Measurements from ENCODE around the gene ITIH5.

ITIH5 gene

DNA sequence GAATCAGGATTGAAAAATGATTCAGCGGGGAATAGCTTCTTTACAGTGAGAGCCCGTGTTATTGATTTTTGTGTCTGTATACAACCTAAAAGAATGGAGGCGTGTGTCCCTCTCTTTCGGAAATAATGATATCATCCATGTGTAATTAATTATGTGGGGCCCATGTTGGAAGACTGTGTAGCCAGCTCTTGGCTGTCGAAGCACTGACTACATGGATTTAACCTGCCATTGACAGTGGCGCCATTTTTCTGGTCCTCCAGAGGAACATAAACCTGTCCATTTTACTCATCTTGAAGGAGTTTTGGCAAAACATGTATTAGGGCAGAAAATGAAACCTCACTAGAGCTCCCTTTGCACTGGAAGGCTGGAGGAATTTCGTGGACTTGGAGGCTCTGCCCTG is 119.6 kb downstream of the ITIH5 start:
- no peak for DNase-seq (ENCODE audit: low read depth)

DNA sequence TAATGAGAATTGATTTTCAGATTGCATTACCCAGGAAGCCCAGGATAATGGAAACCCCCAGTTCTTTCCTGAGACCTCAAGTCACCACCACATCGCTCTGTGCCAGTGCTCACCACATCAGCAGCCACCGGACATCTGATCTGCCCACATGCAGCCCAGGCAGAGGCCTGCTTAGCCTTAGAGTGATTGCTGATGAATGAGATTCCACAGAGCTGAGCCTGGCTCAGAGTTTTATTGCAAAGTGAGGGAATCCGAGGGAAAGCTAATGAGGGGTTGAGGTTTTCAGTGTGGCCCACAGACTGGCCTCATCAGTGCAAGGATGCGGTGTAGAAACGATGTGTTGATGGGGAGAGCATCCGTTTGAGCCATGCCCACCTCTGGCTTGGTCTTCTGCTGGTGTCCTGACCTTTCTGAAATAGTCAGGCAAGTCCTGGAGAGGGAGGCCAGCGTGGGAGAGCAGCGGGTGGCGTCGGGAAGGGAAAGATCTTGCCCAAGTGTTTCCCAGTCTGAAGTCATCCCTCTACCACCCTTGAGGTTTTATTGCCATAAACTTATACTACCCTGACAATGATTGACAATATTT is 120.3 kb downstream of the ITIH5 start:
- DNase-seq (ENCODE audit: low read depth) = no peak

DNA sequence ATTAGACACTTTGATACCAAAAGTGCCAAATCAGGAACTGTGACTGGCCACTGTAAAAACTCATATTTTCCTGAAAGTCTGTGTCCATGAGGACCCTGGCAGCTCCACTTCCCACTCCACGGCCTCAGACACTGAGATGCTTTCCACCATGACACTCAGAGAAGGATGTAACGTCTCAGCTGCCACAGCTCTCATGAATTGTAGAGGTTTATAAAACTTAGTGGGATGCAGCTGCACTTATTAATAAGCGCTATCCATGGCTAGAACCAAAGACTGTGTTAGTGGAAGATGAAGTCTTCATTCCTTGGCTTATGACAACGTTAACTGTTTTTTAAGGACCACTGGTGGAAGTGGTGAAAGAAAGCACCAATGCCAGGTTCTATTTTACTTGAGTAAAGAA is 121.0 kb downstream of the ITIH5 start:
- DNase-seq (ENCODE audit: low read depth) = no peak

DNA sequence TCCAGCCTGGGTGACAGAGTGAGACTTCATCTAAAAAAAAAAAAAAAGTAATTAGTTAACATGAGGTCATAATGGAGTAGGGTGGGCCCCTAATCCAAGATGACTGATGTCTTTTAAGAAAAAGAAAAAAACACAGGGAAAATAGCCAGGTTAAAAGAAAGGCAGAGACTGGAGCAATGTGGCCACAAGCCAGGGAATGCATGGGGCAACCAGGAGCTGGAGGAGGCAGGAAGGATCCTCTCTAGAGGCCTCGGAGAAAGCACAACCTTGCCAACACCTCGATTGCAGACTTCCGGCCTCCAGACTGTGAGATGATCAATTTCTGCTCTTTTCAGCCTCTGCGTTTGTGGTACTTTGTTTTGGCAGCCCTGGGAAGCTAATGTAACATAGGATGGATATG is 121.5 kb downstream of the ITIH5 start:
- DNase-seq (ENCODE audit: low read depth) = no peak

DNA sequence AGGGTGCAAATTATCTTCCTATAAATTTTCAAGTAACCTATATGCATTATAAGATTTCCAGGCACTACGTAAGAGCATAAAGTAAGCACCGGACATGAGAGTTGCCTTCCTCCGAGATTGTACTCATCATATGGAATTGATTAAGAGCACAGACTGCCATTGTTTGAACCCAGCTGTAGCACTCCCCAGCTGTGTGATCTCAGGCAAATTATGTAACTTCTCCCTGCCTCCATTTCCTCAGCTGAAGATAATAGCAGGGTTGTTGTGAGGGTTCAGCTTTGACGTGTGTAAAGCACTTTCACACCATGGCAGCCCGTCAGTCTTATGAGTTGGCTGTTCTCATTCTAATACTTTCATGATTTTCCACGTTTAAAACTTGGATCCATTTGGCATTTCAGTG is 122.6 kb downstream of the ITIH5 start:
- DNase-seq (ENCODE audit: low read depth) = no peak

DNA sequence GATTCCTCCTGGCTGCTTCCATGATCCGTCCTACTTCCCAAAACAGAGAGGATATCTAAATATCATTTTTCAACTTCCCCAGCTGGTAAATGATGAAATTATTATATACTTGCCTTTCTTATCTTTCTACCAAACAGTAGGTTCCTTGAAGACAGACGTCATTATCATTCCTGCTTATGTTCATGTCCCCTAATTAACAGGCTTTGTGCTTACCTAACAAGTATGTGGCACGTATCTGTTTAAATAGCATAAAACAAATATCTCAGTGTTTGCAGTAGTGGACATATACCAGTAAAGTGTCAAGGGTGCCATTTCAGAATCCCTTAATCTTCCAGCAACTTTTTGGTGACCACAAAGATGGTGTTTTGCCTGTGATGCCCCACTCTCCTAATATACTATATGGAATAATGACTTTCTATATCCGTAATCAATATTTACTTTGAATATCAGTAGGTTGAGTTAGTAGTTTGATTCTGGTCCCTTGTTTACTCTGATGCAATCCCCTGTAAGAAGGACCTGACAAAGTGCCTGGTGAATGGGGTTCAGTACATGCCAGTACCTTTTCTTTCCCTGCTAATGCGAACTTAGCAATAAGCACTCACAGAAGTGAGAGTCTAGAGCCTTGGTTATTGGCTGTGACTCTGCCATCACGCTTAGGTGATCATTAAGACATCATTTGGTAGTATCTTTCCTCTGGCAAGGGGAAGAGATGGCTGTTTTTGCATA is 124.4 kb downstream of the ITIH5 start:
- DNase-seq (ENCODE audit: low read depth) = no peak

DNA sequence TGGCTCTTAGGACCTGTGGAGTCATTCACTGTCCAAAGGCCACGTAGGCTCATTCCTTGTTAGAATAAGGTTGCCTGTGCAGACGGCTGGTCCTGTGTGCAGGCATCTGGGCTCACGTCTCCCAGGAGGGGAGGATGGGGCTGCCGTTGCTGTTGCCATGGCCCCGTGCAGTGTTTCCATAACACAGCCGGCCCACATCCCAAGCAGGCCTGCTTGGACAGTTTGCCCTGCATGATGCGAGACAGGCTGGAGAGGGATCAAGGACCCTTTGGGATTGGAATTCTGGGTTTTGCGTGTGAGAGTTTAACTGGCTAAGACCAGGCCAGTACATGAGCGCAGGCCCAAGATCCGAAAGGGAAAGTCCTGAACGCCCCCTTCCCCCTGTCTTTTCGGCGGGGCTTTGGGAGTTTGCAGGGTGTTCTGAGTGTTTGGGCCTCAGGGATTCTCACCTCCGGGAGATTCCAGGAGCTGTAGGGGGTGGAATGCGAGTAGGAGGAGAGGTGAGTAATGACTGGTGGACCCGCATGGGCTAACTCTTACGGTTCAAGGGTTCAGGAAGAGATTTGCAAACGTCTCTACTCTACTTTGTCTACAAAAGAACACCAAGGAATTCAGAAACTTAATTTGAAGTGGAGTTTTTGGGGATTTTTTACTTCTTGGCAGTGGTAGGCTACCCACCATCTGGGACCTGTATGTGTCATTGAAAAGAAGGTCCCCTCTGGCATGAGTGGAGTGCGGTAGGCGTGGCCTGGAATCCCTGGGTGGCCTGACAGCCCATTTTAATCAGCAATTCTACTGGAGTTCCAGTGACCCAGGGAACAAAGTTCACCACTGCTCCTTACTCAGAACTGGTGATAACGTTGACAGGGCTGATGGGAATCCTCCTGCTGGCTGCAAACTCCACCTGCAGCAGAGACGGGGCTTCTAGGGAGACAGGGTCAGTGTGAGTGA is 125.4 kb downstream of the ITIH5 start:
- DNase-seq (ENCODE audit: low read depth) = no peak

DNA sequence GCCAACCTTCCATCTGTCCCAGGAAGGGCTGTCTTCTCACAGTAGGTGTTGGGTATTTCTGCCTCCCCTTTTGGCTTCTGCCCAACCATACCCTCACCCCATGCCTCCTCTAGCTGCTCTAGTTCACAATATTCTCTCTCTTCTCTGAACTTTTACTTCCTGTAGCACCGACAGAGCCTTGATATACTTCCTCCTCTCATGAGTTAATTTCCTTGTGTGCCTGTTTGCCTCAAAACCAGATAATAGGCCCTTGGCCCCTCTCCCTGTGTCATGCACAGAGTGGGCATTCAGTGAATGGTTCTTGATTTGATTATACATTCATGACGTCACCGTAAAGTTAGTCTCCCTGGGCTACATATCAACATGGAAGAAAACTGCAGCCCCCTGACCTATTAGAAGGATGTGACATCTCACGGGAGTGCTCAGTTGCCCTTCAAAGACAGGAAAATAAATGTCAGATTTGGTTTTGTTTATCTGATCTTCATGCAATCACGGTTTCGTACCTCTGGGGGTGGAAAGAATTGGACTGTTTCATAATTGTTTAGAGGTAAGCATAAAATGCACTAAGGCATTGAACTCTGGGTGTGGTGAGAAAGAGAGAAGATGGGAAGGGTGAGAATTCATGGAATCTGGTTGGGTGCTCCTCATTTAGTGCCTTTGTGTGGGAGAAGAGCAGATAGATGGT is 127.7 kb downstream of the ITIH5 start:
- DNase-seq (ENCODE audit: low read depth) = no peak

DNA sequence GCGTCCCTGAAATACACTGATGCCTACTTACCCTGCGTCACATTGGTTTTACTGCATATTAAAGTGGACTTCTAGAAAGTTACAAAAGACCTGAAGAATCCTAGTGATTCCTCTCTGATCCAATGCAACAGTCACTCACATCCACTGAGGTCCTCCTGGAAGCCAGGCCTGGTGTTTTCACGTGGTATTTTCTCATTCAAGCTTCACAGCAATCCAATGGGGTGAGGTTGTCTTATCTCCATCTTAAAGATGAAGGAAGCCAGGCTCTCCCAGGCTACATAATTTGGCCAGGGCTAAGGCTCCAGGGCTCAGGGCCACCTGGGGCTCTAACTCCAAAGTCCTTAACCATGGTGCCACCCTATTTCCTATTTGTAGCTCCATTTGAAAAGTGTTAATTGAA is 129.6 kb downstream of the ITIH5 start:
- DNase-seq (ENCODE audit: low read depth) = no peak

DNA sequence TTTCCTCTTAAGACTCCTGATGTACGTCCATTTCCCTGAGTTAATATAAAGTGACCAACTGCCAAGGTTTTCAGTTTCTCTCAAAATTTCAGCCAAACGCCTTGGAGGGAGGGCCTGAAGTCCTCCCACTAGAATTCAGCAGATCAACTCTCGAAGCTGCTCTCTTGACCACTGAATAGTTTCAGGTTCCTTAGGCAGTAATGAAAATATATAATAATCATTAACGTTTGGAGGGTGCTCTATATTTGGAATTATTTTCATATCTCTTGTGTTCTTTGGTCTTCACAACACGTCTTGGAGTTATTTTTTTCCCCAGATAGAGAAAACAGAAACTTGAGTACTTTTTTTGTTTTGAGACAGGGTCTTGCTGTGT is 132.3 kb downstream of the ITIH5 start:
- no peak for DNase-seq (ENCODE audit: low read depth)

DNA sequence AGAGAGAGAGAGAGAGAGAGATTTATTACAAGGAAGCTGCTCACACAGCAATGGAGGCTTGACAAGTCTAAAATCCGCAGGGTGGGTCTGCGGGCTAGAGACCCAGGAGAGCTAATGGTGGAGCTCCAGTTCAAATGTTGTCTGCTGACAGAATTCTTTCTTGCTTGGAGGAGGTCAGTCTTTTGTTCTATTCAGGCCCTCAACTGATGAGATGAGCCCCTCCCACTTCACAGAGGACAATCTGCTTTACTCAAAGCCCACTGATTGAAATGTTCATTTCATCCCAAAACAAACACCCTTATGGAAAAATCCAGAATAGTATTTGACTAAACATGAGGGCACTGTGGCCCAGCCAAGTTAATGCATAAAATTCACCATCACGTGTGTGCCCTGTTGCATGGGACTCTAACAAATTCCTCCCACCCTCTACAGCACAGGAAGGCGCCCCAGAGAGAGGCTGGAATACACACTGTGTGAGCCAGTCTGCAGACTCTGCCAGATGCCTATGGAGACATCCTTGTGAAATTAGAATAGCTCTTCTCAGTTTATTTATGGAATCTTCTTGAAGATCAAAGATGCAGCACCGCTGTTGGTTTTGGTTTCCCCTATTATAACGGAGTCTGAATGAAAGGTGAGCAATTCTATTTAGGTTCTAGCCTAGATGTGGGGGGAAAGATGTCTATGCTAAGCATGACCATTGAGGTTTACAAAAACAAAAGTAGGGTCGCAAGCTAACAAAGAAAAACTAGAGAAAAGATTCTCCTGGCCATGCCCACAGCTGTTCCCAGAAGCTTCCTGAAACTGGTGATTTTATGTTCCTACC is 132.9 kb downstream of the ITIH5 start:
- DNase-seq (ENCODE audit: low read depth) = no peak

DNA sequence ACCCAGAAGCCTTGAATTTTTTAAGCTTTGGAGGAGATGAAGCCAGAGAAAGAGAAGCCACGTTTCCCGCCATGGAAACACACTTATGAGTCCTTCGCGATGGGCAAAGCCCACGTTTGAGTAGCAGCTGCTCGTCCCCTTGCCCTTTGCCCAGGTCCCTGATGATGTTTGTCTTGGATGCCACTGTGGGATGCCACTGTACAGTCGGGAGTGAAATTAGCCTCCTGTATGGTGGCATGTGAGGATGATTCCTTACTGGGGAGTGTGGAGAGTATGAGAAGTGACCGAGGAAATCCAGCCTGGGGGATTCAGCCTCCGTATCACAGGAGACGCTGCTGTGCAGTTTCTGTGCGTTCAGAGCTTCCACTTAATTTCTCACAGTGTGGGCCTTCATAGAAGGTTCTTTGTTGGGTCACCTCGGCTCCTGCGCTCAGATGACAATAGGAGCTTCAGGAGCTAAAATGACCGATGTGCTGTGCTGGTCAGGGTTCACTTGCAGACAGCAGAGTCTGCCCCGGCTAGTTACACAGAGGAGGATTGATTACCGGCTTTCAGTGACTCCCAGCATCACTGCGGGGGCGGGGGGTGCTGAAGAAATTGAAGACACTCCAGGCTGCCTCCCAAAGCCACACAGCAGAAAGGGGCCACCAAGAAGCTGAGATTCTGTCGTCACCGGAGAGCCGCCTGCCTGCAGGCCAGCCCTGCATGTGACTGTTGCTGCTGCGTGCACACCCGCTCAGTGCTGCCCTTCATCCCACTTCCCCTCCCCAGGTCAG is 133.9 kb downstream of the ITIH5 start:
- DNase-seq (ENCODE audit: low read depth) = no peak

DNA sequence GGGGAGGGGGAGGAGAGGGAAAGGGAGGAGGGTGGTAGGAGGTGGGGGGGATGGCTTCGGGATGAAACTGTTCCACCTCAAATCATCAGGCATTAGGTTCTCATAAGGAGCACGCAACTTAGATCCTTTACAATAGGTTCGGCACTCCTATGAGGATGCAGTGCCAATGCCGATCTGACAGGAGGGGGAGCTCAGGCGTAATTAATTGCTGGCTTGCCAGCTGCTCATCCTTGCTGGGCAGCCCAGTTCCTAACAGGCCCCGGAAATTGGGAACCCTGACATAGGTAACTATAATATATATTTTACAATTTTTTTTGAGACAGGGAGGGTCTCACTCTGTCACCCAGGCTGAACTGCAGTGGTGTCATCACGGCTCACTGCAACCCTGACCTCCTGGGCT is 137.1 kb downstream of the ITIH5 start:
- peak; percentile 3 for DNase-seq (ENCODE audit: low read depth)

DNA sequence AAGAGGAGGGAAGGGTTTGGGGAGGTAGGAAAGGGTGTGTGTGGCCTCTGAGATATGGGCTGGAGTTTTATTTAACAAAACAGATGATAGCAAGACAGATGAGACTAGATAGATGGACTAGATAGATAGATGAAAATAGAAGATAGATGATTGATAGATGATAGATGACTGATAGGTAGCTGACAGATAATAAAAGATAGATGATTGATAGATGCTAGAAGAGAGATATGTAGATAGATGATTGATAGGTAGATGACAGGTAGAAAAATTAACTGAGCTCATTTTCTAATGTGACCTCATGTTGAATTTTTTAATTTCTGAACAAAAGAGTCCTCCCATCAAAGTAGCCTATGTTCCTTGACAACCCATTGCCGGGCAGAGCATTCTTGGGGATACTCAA is 139.3 kb downstream of the ITIH5 start:
- no peak for DNase-seq (ENCODE audit: low read depth)

DNA sequence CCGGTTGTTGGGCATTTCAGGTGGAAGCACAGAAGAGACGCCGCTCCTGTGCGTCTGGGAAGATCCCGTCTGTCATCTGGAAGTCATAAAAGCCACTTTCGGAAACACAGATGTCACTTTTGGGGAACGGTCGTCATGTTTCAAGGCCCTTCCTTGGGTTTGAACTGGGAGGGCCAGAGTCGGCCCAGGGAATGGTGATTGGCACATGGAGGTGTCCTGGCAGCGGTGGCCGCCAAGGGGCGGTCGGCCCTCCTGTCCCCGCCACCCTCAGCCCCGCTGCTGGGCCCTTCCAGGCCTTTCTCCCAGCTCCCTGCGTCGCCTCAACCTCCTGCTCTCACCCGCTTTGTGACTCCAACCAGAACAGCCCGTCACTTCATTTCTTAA is 140.8 kb downstream of the ITIH5 start:
- DNase-seq (ENCODE audit: low read depth) = no peak

DNA sequence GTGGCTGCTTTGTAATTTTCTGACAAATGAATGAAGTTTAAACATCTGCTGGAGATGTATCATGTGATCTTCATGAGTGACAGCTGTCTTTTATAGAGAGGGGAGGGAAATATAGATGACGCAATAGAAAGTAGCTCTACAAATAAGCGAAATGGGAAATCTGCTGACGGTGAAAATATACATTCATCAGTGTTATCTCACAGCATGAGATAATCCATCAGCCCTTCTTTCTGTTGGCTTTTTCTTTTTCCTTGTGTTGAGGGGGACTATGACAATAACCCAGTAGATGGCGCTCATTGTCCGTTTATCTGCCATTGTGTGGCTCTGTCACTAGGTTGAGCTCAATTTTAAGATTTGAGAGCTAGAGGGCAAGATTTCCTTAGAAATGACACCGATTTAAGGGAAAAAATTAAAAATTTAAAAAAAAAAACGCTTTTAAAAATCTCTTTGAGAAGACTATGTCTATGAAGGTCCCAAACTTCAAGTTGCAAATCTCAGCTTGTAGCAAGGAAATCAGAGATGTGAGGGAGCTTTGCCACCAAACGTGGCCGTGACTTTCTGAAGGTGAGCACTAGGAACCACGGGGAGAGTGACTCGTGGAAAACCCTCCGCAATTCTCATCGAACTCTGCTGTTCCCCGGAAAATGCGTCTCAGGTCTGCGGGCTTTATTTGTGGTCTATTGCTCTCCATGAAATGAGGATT is 141.3 kb downstream of the ITIH5 start:
- peak; percentile 65 for DNase-seq (ENCODE audit: low read depth)

DNA sequence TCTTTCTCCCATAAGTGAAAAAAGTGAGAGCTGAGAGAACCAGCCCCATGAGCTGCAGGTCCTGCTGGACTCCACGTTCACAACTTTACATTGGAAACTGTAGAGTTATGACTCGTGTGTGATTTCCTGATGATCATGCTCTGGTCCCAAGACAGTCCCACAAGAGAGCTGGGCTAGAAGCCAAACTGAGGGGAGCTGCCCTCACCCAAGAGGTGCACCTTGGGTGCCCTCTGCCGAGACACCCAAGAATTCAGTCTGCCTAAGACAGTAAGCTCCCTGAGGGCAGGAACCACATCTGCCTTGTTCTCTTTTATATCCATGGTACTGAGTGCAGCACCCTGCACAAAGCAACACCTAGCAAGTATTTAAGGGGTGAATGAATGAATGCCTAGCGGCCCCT is 143.1 kb downstream of the ITIH5 start:
- DNase-seq (ENCODE audit: low read depth) = no peak

DNA sequence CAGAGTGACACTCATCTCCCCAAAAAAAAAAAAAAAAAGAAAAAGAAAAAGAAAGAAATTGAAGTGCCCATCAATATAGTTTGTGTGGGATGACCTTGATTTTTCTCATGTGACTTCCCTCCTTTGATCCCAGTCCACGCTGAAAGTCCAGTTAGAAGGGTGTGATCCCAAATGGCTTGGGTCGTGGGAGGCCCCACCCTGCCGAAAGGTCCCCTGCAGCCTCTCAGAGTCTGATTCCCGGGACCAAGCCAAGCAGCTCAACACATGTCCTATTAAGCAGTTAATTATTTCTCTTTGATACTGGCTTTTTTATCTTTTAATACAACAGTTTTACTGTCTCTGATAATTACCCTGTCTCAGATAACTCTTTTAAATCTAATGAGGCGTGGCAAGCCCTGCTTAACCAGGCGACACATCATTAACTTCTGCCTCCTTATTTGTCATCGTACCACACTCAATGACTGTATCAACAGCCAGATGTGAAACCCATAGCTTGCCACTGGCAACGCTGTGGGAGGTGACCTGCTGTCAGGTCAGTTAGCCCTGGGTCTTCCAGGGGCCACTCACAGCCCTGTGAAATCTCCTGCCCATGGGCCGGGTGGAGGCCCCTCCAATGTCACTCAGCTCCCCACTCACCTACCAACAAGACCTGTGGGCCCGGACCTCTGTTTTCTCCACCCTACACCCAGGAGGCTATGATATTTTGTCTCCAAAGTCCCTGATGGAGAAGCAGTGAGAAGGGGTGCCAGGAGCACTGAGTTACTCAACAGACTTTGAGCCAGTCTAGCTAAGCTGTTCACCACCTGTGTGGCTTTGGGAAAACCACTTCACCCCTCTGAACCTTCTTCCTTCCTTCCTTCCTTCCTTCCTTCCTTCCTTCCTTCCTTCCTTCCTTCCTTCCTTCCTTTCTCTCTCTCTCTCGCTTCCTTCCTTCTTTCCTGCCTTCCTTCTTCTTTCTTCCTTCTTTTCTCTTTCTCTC is 146.0 kb downstream of the ITIH5 start:
- DNase-seq (ENCODE audit: low read depth) = no peak

DNA sequence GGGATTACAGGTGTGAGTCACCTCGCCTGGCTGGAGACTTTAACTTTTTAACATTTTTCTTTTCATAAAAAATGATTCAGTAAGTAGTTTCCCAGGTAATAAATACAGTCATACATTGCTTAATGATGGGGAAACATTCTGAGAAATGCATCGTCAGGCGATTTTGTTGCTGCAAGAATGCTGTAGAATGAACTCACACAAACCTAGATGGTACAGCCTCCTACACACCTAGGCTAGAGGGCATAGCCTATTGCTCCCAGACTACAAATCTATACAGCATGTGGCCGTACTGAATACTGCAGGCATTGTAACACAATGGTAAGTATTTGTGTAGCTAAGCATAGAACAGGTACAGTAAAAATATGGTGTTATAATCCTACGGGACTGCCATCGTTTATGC is 147.4 kb downstream of the ITIH5 start:
- DNase-seq (ENCODE audit: low read depth) = no peak

Measured in ELR (cell line).